CD4-positive, alpha-beta T cell treated with Interleukin-6 for 4 hours (primary cell): ENCODE measurements around the gene RANBP1.

Source experiments
- DNase-seq: peaks from one replicate; pipeline ENCODE4 v3.0.0-alpha.2; 2020; ENCODE audit warnings: mixed read lengths

Gene RANBP1

GRCh38 chr22:20109411-20110358 lies 6.2 kb upstream of the RANBP1 start:
- no peak for DNase-seq

- DNase-seq, result no peak
Observed at GRCh38 chr22:20110359-20110985, 5.4 kb upstream of the RANBP1 start.

GRCh38 chr22:20111045-20111688 lies 4.7 kb upstream of the RANBP1 start:
- peak; percentile 39 for DNase-seq

- no peak for DNase-seq
Observed at GRCh38 chr22:20111689-20112622, 3.9 kb upstream of the RANBP1 start.

GRCh38 chr22:20112623-20113511 lies 3.0 kb upstream of the RANBP1 start:
- DNase-seq, result no peak

- no peak for DNase-seq
Observed at GRCh38 chr22:20113551-20114310, 2.2 kb upstream of the RANBP1 start.

- no peak for DNase-seq
Observed at GRCh38 chr22:20114506-20115475, 1.1 kb upstream of the RANBP1 start.

GRCh38 chr22:20116376-20116950 lies 559 bp downstream of the RANBP1 start:
- no peak for DNase-seq

- peak; percentile 97 for DNase-seq
Observed at GRCh38 chr22:20116951-20117632, 1.2 kb downstream of the RANBP1 start, which contains the start of gene TRMT2A. Gene TRMT2A (minus strand): TSS chr22:20117226. CDS start chr22:20116906, 320 bp downstream.

- peak; percentile 34 for DNase-seq
Observed at GRCh38 chr22:20117633-20118299, 1.9 kb downstream of the RANBP1 start.

GRCh38 chr22:20118300-20119020 lies 2.6 kb downstream of the RANBP1 start:
- no peak for DNase-seq

GRCh38 chr22:20121856-20122415 lies 6.0 kb downstream of the RANBP1 start:
- no peak for DNase-seq

- DNase-seq, result no peak
Observed at GRCh38 chr22:20123366-20124082, 7.6 kb downstream of the RANBP1 start.

GRCh38 chr22:20124083-20124787 lies 8.3 kb downstream of the RANBP1 start:
- DNase-seq, result no peak
